HG03521 (cell line): ENCODE data around the gene HVCN1.
"Not testable (repeated sequence)": the region's sequence is repeated elsewhere in the genome, so short reads cannot be mapped to it uniquely, and the experiment has no call there.

Experiments
- ATAC-seq: cut with Tn5 transposase; IDR thresholded peaks from one replicate; pipeline ENCODE4 v1.9.1; 2021; ENCODE audit warnings: mild to moderate bottlenecking, moderate library complexity; ENCODE audit not compliant: unreplicated experiment

The HVCN1 gene, protein sequence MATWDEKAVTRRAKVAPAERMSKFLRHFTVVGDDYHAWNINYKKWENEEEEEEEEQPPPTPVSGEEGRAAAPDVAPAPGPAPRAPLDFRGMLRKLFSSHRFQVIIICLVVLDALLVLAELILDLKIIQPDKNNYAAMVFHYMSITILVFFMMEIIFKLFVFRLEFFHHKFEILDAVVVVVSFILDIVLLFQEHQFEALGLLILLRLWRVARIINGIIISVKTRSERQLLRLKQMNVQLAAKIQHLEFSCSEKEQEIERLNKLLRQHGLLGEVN

DNA sequence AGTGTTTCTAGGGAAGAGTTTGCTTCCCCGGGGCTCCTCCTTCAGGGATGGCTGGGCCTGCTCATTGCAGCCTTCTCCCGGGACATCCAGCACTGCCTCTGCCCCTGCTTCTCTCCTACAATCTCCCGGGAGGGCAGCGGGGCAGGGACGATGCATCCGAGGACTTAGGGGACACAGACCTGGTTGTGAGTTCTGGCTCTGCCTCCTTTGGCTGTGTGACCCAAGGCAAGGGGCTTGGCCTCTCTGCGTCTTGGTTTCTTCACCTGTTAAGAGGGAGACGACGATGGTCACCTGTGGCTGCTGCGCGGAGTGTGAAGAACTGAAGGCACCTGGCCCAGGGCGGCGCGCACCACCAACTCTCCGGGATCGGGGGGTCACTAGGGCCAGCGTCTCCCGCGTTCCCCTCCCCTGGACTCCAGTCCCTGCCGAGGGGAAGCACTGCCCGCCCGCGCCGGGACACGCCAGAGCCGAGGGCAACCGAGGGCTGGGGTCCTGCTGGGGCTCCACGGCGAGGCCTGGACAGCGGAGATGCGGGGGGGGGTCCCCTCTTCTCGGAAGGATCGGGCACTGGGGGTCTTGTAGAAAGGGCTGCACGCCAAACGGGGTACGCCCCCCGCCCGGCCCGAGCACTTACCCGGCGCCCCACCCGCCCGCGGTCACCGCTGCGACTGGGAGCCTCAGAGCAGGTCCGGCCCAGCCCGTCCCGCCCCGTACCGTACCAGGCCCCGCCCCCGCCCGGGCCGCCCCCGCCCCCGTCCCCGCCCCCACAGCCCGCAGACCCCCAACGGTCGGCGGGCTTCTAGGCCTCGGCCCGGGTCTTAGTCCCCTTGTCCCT lies at the start of gene HVCN1:
Gene HVCN1 (minus strand): TSS at position 670 of the 835 bp plus-strand sequence. CDS start 5,870 bp downstream, outside the sequence.
- peak; percentile 35 for ATAC-seq

DNA sequence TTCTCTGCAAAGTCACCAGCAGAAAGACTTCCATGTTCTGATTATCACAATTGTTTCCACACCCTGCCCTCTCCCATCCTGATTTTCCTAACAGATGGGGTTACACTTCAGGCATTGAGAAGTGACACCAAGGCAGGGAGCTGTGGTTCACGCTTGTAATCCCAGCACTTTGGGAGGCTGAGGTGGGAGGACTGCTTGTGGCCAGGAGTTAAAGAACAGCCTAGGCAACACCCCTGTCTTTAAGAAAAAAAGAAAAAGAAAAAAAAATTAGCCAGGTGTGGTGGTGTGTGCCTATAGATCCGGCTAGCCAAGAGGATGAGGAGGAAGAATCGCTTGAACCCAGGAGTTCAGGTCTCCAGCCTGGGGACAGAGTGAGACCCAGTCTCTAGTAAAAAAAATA lies 48.6 kb upstream of the HVCN1 start:
- ATAC-seq = no peak

DNA sequence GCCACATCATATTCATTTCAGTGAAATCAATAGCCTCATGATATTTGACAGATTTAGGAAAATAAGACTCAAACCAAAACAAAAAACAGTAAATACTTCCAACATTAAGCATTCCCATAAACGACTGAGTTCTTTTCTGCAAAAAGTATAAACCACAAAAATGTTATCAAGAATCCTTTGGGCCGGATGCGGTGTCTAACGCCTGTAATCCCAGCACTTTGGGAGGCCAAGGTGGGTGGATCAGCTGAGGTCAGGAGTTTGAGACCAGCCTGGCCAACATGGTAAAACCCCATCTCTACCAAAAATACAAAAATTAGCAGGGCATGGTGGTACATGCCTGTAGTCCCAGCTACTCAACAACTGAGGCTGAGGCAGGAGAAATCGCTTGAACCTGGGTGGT lies 48.1 kb upstream of the HVCN1 start:
- ATAC-seq = not testable (repeated sequence)

DNA sequence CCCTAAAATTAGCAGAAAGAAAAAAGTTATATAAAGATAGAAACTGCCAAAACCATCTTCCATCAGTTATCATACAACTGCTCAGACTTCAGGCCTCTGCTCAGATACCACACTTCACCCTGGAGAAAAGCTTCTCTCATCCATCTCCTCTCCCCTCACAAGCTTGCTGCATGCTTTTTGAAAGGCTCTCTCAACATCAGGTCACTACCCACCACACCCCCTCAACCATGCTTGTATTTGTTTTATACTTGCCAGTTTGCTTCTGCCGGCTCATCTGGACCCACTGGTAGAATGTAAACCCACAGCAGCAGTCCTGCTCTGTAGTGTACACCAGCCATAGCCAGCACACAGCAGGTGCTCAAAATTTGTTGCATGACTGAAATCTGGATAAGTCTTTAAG lies 45.0 kb upstream of the HVCN1 start:
- ATAC-seq = no peak

DNA sequence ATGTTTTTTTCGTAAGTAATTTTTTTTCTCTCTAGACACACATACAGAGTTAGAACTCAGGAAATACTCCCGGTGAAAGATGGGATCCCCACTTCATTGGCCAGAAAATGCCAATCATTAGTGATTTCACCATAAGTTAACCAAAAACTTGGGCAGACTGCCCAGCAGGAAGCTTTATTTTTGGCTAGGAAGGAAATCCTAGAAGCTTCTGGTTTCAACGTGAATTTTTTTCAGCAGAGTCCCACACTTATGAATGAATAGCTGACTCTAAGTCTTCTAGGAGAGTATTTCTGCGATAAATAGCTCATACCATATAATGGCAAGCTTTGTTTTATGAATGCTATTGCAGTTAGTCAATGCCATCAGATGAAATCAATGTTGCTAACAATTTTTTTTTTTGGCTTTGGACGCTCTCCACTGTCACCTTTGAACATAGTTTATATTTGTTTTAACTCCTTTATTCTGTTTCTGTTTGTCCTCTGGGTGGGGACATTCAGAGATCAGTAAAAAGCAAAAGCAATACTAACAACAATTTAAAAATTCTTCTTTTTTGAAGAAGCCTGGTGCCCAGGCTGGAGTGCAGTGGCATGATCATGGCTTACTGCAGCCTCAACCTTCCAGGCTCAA lies 44.3 kb upstream of the HVCN1 start:
- ATAC-seq = no peak

DNA sequence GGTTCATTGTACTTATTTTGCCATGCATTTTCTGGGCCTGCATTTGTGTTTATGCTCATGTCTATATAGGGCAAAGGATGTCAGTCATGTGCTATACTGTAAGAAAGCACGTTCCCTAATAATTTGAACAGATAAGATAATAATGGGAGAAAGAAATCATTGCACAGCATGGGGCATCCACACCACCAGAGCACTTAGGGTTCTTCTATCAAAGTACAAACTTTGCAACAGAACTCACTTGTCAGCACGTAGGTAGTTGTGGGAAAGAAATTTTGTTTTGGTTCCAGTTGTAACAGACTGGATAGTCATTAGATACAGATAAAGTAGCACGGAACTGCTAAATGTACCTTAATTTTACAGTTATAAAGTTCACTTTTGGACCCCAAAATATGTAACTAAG lies 43.7 kb upstream of the HVCN1 start:
- ATAC-seq = no peak

DNA sequence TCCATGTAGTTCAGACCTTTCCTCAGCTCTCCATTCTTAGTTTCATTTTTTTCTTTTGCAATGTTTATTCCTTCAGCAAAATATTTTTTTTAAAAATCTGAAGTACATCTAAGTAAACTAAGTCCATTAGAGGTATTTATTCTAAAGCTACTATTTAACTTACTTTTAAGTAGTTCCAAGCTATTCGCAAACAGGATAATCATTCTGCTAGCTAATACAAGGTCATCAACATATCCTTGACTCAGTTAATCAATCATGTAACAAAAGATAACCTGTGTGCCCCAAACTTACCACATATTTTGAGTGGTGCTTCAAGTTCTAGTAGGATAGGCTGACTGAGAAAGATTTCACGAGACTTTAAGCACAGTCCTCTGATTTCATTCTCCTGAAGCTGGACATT lies 42.6 kb upstream of the HVCN1 start:
- ATAC-seq = no peak

DNA sequence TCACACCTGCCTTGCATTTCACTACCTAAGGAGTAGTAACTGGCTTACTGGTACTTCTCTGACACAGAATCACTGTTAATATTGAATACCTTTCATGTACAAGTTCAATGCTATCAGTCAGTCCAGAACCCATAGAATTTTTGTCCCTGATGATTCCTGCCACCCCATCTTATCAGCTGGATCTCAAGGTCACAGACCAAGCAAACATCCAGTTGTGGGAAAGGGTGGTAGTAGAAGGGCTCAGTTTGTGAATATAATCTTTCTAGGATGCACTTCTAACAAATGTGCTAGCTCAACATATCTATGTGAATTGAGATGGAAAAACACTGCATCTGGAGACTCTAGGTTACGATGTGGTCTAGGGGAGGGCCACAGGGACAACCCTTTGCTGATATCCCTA lies 39.7 kb upstream of the HVCN1 start:
- ATAC-seq = no peak

DNA sequence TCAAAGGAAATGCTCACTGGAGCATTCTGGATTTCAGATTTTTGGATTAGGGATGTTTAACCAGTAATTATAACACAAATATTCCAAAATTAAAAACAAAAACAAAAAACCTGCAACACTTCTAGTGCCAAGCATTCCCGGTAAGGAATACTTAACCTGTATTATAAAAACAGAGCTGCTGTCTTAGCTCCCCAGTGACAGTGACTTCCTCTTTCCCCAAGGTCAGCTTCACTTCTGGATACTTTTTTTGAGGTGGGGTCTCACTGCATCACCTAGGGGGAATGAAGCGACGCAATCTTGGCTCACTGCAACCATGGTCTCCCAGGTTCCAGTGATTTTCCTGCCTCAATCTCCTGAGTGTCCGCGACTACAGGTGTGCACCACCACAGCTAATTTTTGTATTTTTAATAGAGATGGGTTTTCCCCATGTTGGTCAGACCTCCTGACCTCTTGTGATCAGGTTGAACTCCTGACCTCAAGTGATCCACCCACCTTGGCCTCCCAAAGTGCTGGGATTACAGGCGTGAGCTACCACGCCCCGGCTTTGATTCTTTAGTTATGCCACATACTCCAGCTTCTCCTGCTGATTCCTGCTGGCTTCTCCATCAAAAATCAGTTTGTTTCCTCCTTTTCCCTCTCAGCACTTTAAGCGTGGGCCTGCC lies 37.9 kb upstream of the HVCN1 start:
- no peak for ATAC-seq

DNA sequence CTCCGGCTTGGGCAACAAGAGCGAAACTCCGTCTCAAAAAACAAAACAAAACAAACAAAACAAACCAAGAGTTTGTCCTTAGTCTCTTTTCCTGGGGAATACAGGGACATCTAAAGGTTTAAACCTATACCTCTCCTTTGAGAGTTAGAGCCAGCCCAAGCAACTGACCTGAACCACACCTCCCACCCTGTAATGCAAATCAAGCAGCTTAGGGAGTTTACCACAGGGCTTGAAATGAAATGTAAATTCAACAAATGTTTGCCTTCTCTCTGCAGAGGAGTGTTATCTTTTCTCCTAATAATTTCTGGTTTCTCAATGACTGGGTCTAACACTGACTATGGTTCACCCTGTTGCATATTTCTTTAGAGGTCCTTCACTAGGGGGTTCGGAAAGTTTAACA lies 37.1 kb upstream of the HVCN1 start:
- no peak for ATAC-seq

DNA sequence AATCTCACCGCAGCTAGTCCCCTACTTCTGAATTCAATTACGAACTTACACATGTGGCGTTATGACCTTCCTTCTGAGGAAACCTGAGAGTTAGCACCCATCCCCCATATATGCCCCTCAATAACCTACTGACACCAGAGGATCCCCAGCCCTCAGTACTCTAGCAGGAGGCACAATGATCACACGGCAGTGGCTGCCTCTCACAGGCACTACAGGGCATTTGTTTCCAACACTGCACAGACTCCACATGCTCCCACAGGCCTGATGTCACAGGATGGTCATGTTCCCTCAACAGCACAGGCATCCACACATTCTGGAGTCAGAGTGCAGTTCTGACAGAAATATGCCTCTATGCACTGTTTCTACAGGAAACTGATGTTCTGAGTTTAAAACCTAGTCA lies 36.4 kb upstream of the HVCN1 start:
- no peak for ATAC-seq

DNA sequence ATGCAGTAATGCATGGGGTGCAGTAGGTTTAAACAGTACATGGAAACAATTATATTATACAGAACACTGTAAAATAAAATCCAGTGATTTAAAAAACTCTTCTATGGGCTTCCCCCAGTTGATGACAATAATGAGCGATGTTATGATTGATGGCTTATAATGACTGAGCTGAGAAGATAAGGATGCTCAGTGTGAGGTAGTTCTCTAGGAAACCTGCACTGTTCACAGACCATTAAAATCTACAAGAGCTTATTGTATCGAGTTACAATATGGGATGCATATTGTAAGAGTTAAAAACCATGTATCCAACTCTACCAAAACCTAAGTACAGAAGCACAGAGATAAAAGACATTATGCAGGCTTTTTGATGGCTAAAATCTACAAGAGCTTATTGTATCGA lies 34.0 kb upstream of the HVCN1 start:
- not testable (repeated sequence) for ATAC-seq

DNA sequence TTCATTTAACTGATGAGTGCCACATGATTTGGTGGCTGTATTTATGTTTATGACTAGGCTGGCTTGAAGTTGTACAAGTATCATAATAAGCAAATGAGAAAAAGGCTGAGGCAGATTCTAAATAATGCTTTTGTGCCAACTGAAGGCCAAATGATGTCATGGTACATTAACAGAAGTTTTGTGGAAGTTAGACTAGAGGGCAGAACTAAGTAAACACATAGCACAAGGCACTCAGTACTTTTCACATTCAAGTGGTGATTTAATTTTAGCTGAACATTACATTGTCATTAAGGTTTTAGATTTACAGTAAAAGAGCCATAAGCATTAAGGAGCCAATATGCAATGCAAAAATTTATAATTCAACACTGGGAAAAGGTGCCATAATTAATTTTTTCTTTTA lies 32.7 kb upstream of the HVCN1 start:
- no peak for ATAC-seq

DNA sequence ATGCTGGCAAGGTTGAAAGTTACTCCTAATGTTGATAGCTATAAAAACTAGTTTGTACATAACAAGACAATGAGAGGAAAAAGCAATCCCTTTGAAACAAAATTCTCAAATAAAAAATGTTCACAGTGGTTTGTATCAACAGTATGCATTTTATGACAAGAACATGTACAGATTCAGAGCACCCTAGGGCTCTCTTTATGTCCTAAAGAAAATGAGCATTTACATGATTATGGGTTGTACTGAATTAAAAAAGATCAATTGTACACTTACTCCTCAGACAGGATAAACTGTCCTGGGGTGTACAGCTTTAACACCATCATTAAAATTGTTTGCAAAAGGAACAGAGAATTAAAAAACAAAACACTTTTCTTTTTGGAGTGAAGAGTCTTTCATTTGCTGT lies 31.6 kb upstream of the HVCN1 start:
- no peak for ATAC-seq

DNA sequence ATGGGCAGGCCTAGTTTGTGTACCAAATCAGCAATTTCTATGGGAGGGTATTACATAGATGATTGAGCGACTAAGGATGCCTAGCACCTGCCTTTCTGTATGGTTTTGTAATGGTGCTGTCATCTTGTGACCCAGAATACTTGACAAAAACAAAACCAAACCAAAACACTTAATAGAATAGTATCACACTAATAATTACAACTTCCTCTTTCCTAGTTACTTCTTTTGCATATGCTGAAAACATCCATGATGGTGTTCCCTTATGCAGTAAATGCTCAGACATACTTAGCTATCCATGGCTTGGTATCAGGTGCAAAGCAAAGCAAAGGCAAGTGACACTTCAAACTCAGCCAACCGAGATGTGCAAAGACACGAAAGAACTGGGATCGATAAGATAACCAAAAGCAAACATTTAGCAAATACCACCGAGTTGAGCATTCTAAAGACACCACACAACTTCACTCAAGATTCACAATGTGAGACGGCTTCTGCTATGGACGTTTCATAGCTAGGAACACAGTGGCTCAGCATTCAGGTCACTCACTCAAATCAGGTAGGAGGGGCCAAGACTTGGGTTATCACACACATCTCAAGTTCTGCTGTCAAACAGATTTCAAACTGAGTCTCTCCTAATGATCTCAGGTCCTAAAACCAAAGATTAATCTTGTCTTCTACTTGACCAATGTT lies 29.4 kb upstream of the HVCN1 start:
- peak; percentile 59 for ATAC-seq

DNA sequence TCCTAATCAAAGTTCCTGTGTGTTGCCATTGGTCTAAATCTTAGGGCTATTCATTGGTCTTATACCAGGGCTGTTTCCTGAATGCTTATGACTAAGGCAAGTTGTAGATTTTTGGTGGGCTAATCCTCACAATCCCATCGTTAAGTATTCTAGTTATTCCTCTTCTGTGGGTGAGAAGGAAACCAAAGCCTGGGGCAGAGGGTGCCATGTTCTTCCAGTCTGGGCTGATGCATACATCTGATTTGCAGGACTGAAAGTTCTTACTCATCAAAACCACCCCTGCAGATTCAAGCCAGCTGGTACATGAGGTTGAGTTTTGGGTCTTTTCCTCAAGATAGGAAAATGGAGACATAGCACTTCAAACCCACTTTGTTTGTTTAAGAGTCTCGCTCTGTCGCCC lies 28.1 kb upstream of the HVCN1 start:
- no peak for ATAC-seq

DNA sequence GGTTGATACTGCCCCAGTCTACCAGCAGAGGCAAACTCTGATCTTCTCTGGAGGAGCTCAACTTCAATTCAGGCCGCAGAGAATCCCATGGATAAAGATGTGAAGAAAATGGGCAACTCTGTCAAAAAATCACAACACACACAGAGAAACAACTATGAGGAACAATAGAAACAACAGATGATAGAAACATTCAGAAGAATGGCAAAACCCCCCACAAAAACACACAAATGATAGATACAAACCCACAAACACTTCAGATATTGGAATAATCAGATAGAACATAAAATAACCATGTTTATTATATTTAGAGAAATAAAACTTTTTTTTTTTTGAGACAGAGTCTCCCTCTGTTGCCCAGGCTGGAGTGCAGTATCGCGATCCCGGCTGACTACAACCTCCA lies 20.0 kb upstream of the HVCN1 start:
- no peak for ATAC-seq

DNA sequence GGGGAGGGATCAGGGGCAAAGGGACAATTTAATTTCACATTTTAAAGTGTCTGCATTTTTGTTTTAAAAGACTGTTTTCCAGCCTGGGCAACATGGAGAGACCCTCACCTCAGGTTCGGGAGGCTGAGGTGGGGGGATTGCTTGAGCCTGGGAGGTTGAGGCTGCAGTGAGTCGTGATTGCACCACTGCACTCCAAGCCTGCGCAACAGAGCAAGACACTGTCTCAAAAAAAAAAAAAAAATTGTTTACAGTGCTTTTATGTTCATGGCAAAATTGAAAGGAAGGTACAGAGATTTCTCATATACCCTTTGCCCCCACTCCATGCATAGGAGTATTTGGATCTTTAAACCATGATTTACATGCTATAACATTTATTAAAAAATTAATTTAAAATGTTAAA lies 16.4 kb upstream of the HVCN1 start:
- no peak for ATAC-seq

DNA sequence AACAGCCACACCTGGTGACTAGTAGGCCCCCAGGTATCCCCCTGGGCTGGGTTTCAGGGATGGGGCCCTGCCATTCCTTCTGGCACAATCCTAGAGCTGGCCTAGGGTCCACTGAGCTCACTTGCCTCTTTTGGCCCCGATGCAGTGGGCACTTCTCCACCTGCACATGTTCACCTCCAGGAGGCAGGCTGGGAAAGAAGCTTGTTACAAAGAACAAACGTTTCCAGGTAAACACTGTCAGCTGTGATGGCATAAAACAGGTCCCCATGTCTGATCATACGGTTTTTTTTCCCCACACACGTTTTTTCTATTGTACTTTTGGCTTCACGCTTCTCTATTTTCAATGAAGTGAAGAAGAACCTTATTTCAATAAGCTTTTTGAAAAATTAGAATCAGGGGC lies 15.8 kb upstream of the HVCN1 start:
- no peak for ATAC-seq

DNA sequence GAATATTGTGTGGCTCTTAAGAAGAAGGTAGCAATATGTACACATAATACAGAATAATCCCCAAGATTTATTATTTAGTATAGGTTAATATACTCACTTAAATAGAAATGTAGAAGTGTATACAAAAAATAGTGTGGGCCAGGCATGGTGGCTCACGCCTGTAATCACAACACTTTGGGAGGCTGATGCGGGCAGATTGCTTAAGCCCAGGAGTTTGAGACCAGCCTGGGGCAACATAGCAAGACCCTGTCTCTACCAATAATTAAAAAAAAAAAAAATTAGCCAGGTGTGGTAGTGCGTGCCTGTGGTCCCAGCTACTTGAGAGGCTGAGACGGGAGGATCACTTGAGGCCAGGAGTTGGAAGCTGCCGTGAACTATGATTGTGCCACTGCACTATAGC lies 15.3 kb upstream of the HVCN1 start:
- no peak for ATAC-seq

DNA sequence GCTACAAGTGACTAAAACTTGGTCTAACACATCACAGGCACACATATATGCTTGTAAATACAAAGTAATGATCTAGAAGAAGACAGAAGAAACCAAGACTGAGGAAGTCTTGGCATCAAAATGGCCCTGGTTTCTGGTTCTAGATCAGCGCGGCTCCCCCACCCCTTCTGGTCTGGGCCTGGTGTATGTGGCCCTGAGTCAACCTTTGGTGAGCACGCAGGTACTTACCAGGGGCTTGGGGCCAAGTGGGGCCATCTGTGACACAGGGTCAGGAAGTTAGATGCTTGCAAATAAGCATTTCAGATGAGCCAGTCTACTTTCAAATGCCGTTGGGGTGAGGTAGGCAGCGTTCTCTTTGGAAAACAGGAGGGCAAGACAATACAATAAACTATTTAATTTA lies 13.2 kb upstream of the HVCN1 start:
- ATAC-seq = no peak
